GM12878 (cell line): Measurements from ENCODE around the gene CCDC106. TPM values are rescaled to one million over a fixed set of nuclear protein-coding genes. Genes with fewer than 3 reads are reported as not detected.

Experiments used
- ATAC-seq: fragments of 200-7000 bp; cut with Tn5 transposase; 3 replicates; pipeline ENCODE4 v1.9.1; 2020; ENCODE audit warnings: mild to moderate bottlenecking, moderate library complexity
- BruUV-seq: library from RNA; stranded (reverse); fragments of 400-500 nt; replicated peaks from 2 replicates; lab custom pipeline; 2021; lab: Mats Ljungman, UMichigan
- CTCF ChIA-PET: fragments of 300-600 bp; sonication (Branson Sonifier 250); formaldehyde crosslinking; extraction: SDS; loops from one replicate; lab custom pipeline; 2021; ENCODE audit warnings: inconsistent platforms; lab: Yijun Ruan, JAX
- POLR2A ChIA-PET: fragments of 350-600 bp; formaldehyde crosslinking; extraction: SDS; loops from one replicate; lab custom pipeline; 2021; ENCODE audit warnings: inconsistent platforms; lab: Charles Lee
- RAD21 ChIA-PET: fragments of 300-600 bp; sonication (Branson Sonifier 250); formaldehyde crosslinking; loops from one replicate; lab custom pipeline; 2023; ENCODE audit warnings: antibody characterized with exemption; ENCODE audit not compliant: unreplicated experiment; lab: Charles Lee
- SMC1A ChIA-PET: fragments of 300-600 bp; sonication (Branson Sonifier 250); formaldehyde crosslinking; loops from one replicate; lab custom pipeline; 2023; ENCODE audit not compliant: unreplicated experiment, uncharacterized antibody; lab: Charles Lee
- DNase-seq: peaks from one replicate; pipeline ENCODE4 v3.0.0-alpha.2; 2011; ENCODE audit warnings: low read depth, low spot score
- FAIRE-seq: peaks from 3 replicates; lab custom pipeline; 2011; peaks lifted over from hg19 to GRCh38; lab: Jason Lieb, UNC
- H2AFZ ChIP-seq: 2 replicates; pipeline ENCODE4 v1.6.0; 2011; ENCODE audit warnings: low read depth, low read length, control low read depth; ENCODE audit not compliant: control insufficient read depth
- H3K27ac ChIP-seq: 2 replicates; pipeline ENCODE4 v1.5.1; 2011; ENCODE audit warnings: control low read depth; ENCODE audit not compliant: control insufficient read depth, insufficient read depth
- H3K27me3 ChIP-seq, 2 experiments: replicated peaks in 1 of 2; 2 replicates each; pipeline versions ENCODE4 v1.6.0 to v1.6.1; 2011; ENCODE audit warnings: low read length in 1 of 2; ENCODE audit not compliant: control insufficient read depth in 2 of 2, insufficient read depth in 2 of 2
- H3K36me3 ChIP-seq, 2 experiments: 2 replicates each; pipeline ENCODE4 v1.5.1; 2011; ENCODE audit warnings: low read length in 1 of 2; ENCODE audit not compliant: control insufficient read depth in 2 of 2, insufficient read depth in 2 of 2
- H3K4me1 ChIP-seq: 2 replicates; pipeline ENCODE4 v1.6.1; 2011; ENCODE audit warnings: mild to moderate bottlenecking, low read length, moderate library complexity, mixed read lengths; ENCODE audit not compliant: control insufficient read depth, insufficient read depth
- H3K4me2 ChIP-seq: 2 replicates; pipeline ENCODE4 v1.6.0; 2011; ENCODE audit warnings: control low read depth; ENCODE audit not compliant: control insufficient read depth, insufficient read depth
- H3K4me3 ChIP-seq: fragments of 200-600 bp; sonication (generic); 2 replicates; pipeline ENCODE4 v1.5.1; 2016
- H3K79me2 ChIP-seq: 2 replicates; pipeline ENCODE4 v1.6.0; 2011; ENCODE audit warnings: low read length; ENCODE audit not compliant: control insufficient read depth, insufficient read depth
- H3K9ac ChIP-seq: 2 replicates; pipeline ENCODE4 v1.8.0; 2011; ENCODE audit warnings: low read length, control low read depth, mixed read lengths; ENCODE audit not compliant: control insufficient read depth, insufficient read depth
- H3K9me3 ChIP-seq: replicated peaks from 3 replicates; pipeline ENCODE4 v1.5.1; 2011; ENCODE audit warnings: mild to moderate bottlenecking, low read length; ENCODE audit not compliant: control insufficient read depth, insufficient read depth
- H4K20me1 ChIP-seq: 2 replicates; pipeline ENCODE4 v1.6.0; 2011; ENCODE audit not compliant: control insufficient read depth, insufficient read depth
- CEBPZ ChIP-seq: fragments of 150-350 bp; IDR thresholded peaks from 2 replicates; pipeline ENCODE4 v1.6.1; 2016; ENCODE audit warnings: low read depth, low read length
- CHD1 ChIP-seq: IDR thresholded peaks from 2 replicates; pipeline ENCODE4 v1.6.1; 2012; ENCODE audit warnings: low read depth, low read length, improper control_type of control experiment
- CREM ChIP-seq: IDR thresholded peaks from 2 replicates; pipeline ENCODE4 v1.6.1; 2014; ENCODE audit warnings: antibody characterized with exemption, low read depth
- HCFC1 ChIP-seq: fragments of 150-350 bp; IDR thresholded peaks from 2 replicates; pipeline ENCODE4 v1.6.1; 2014; ENCODE audit warnings: low read length
- HDAC6 ChIP-seq: fragments of 200-600 bp; sonication (generic); IDR thresholded peaks from one replicate; pipeline ENCODE4 v1.8.0; 2017; ENCODE audit warnings: antibody characterized with exemption; ENCODE audit not compliant: unreplicated experiment
- IKZF2 ChIP-seq, 2 experiments: fragments of 450-650 bp; IDR thresholded peaks; 2 replicates each; pipeline ENCODE4 v1.6.1; 2017; ENCODE audit warnings: mild to moderate bottlenecking in 2 of 2, moderate library complexity in 2 of 2
- SIN3A ChIP-seq: IDR thresholded peaks from 2 replicates; pipeline ENCODE4 v1.6.1; 2012; ENCODE audit warnings: low read depth, low read length, improper control_type of control experiment
- WGBS: methylation state at CpG from one replicate; pipeline ENCODE4 v1.1.6; 2016; ENCODE audit warnings: low lambda C conversion rate; ENCODE audit not compliant: insufficient replicate concordance, insufficient coverage; ENCODE audit errors: missing lambda C conversion rate; 5-methylcytosine and 5-hydroxymethylcytosine counted together
- in situ Hi-C: fragments of 300-500 bp; cut with MboI; formaldehyde crosslinking; loops from 9 replicates; pipeline ENCODE4 v1.14.3; 2018; ENCODE audit warnings: mixed read lengths
- intact Hi-C: fragments of 100-400 bp; cut with micrococcal nuclease; formaldehyde crosslinking; loops from one replicate; pipeline ENCODE4 v1.14.2; 2022; ENCODE audit not compliant: unreplicated experiment
- polyA plus RNA-seq, 11 experiments: library from polyadenylated mRNA; depleted of rRNA in 4 of 11; unstranded in 6 of 11; stranded (reverse) in 5 of 11; fragments of >200 nt; fragmentation: Nextera tagmentation in 4 of 11; fragmentation: Illumina TruSeq in 1 of 11; extraction: Ambion mirVana in 4 of 11; extraction: Trizol in 1 of 11; gene quantifications; 1 replicate in 1 of 11; 2 replicates in 10 of 11; pipeline versions ENCODE4 v1.2.1 to v1.2.3, GENCODE V29; 2011 to 2016; ENCODE audit warnings: inconsistent platforms in 2 of 11, missing spikeins in 2 of 11, low read depth in 1 of 11
- total RNA-seq, 4 experiments: library from RNA; depleted of rRNA in 3 of 4; stranded (reverse); fragments of >200 nt in 3 of 4; fragmentation: Illumina TruSeq in 1 of 4; extraction: Trizol in 1 of 4; gene quantifications; 2 replicates each; pipeline versions ENCODE4 v1.2.1 to v1.2.3, GENCODE V29; 2013 to 2021
- TF ChIP-seq, protein P1 (sequence below): fragments of 450-650 bp; formaldehyde crosslinking; IDR thresholded peaks from 2 replicates; pipeline ENCODE4 v1.5.0; 2022; ENCODE audit warnings: mild to moderate bottlenecking, missing genetic modification characterization

The CCDC106 gene
- total and polyA plus RNA-seq, 10 of the 15 experiments (the other 5 are each of a cell fraction or from before 2014, with no cell fraction given), result 0.04 to 35.9 (median 19.8) TPM

DNA sequence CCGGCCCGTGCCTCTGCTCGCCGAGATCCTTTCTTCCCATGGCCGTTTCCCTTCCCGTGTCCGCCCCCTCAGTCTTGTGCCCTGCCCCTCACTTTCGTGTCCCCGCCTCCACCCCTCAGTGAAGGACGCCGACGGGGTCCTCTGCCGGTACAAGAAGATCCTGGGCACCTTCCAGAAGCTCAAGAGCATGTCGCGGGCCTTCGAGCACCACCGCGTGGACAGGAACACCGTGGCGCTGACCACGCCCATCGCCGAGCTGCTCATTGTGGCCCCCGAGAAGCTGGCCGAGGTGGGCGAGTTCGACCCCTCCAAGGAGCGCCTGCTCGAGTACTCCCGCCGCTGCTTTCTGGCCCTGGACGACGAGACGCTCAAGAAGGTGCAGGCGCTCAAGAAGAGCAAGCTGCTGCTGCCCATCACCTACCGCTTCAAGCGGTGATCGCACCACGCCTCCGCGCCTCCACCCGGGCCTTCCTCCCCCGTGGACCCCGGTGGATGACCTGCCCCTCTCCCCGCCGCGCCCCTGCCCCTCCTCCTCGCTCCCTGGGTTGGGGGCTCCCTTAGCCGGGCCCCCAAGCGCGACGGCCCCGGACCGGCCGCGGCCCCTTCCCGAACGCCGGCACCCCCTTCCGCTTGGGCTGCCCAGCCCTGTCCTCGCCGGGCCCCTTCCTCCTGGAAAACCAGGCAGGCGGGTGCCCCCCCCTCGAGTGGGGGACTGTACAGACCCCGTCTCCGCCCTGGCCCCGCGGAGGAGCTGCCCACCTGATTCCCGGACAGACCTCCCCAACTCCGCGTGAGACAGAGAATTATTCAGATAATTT lies 4.5 kb downstream of the CCDC106 start (continued):
- TF ChIP-seq CEBPZ, result no peak
- TF ChIP-seq, all 136 proteins: peak for 0

- Histone ChIP-seq H3K4me3 (peak overlapping the region; percentile 75), H3K27ac (peak overlapping the region; percentile 100), H3K36me3 (peaks cover 0 to 4% of the 10 kb centered on the region in 2 experiments; a peak in 3 of 4 replicates), H3K9ac (peak overlapping the region; percentile 99), H3K9me3 (no peaks in the 10 kb centered on the region), H4K20me1 (peaks cover 9% of the 10 kb centered on the region), H3K4me2 (peak overlapping the region; percentile 90; the same call in 1 of the 2 replicates), H3K79me2 (peaks cover 47% of the 10 kb centered on the region), H3K4me1 (peaks cover 17% of the 10 kb centered on the region), H3K27me3 (no peaks in the 10 kb centered on the region), H2AFZ (peak overlapping the region; percentile 96)
- under 1% methylated on average over 56 of the region's 57 CpGs for WGBS
- FAIRE-seq (no peak), ATAC-seq (peak; percentile 52), DNase-seq (peak; percentile 95)
- CTCF ChIA-PET, result interaction anchor here (0.6 to 3.6 kb wide), 29 partner anchors 9 to 1275 kb away, joined by 3 to 85 read pairs (median 4); partner anchors contain the start of genes FIZ1, PPP1R12C, ZNF524 and ZNF581
- POLR2A ChIA-PET, result interaction anchor here (0.7 to 1.6 kb wide), 15 partner anchors 9 to 661 kb away, joined by 3 to 12 read pairs (median 6); partner anchors contain the start of genes FIZ1, ZNF524, ZNF581 and ZNF784
- intact Hi-C loops (loop anchor here (2.0 kb wide), 1 partner anchor 25 kb away; no protein-coding TSS in a partner anchor), in situ Hi-C loops (loop anchor here (5.0 to 25.0 kb wide), 3 partner anchors 659 to 1516 kb away; partner anchors contain the start of genes CNOT3, LENG9 and ZSCAN5A)
- BruUV-seq, result TSS peak; percentile 86
- RAD21 ChIA-PET, result interaction anchor here (0.7 to 1.6 kb wide), 10 partner anchors 11 to 1463 kb away, joined by 3 to 34 read pairs (median 4); partner anchors contain the start of genes TSEN34 and ZNF581
- SMC1A ChIA-PET, result interaction anchor here (0.7 to 2.6 kb wide), 7 partner anchors 11 to 156 kb away, joined by 3 to 28 read pairs (median 4); partner anchors contain the start of gene ZNF784
- TF ChIP-seq HDAC6 (no peak), IKZF2 (IDR thresholded peaks at IDR 0.05) (0 out of 4 replicates have a peak, but pooled peaks of 1 of the 2 experiments have one; percentile 31), CHD1 (no peak), HCFC1 (peak; percentile 61), CREM (peak; percentile 46; the same call in 1 of the 2 replicates), SIN3A (peak; percentile 88)
- TF ChIP-seq, protein P1, sequence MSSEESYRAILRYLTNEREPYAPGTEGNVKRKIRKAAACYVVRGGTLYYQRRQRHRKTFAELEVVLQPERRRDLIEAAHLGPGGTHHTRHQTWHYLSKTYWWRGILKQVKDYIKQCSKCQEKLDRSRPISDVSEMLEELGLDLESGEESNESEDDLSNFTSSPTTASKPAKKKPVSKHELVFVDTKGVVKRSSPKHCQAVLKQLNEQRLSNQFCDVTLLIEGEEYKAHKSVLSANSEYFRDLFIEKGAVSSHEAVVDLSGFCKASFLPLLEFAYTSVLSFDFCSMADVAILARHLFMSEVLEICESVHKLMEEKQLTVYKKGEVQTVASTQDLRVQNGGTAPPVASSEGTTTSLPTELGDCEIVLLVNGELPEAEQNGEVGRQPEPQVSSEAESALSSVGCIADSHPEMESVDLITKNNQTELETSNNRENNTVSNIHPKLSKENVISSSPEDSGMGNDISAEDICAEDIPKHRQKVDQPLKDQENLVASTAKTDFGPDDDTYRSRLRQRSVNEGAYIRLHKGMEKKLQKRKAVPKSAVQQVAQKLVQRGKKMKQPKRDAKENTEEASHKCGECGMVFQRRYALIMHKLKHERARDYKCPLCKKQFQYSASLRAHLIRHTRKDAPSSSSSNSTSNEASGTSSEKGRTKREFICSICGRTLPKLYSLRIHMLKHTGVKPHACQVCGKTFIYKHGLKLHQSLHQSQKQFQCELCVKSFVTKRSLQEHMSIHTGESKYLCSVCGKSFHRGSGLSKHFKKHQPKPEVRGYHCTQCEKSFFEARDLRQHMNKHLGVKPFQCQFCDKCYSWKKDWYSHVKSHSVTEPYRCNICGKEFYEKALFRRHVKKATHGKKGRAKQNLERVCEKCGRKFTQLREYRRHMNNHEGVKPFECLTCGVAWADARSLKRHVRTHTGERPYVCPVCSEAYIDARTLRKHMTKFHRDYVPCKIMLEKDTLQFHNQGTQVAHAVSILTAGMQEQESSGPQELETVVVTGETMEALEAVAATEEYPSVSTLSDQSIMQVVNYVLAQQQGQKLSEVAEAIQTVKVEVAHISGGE (CRISPR knock-in tag), result peak; percentile 67
Observed at GRCh38 chr19:55653651-55654322, 5.8 kb downstream of the CCDC106 start.
